Testis (tissue), 3 donors: Measurements from ENCODE around the gene TEKTIP1. TPM values are rescaled to one million over a fixed set of nuclear protein-coding genes. Genes with fewer than 3 reads are reported as not detected.

ENCODE experiments used
- DNase-seq: peaks from one replicate; pipeline ENCODE4 v3.0.0-alpha.2; 2019
- H3K27ac ChIP-seq, 2 donors: fragments of 200-600 bp; sonication (generic); one replicate each; pipeline ENCODE4 v1.5.1; 2019
- H3K27me3 ChIP-seq: fragments of 200-600 bp; sonication (generic); one replicate; pipeline ENCODE4 v1.5.1; 2019
- H3K36me3 ChIP-seq: fragments of 200-600 bp; sonication (generic); one replicate; pipeline ENCODE4 v1.5.1; 2017; ENCODE audit warnings: low read depth; ENCODE audit errors: missing control alignments
- H3K4me1 ChIP-seq: fragments of 200-600 bp; sonication (generic); one replicate; pipeline ENCODE4 v1.5.1; 2019
- H3K4me3 ChIP-seq, 2 donors: fragments of 200-600 bp; sonication (generic); one replicate each; pipeline ENCODE4 v1.5.1; 2017 to 2019
- H3K9me3 ChIP-seq: fragments of 200-600 bp; sonication (generic); one replicate; pipeline ENCODE4 v1.5.1; 2017
- CTCF ChIP-seq, 3 experiments: fragments of 450-650 bp in 2 of 3; fragments of 200-600 bp in 1 of 3; sonication (generic) in 1 of 3; IDR thresholded peaks; one replicate each; pipeline ENCODE4 v1.5.1; 2016 to 2019; ENCODE audit warnings: antibody characterized with exemption in 3 of 3, mild to moderate bottlenecking in 2 of 3, moderate library complexity in 1 of 3
- POLR2A ChIP-seq: fragments of 450-650 bp; IDR thresholded peaks from one replicate; pipeline ENCODE4 v1.6.1; 2017; ENCODE audit warnings: antibody characterized with exemption, mild to moderate bottlenecking, moderate library complexity
- WGBS, 2 donors: methylation state at CpG; one replicate each; pipeline ENCODE4 v1.1.5; 2018; 5-methylcytosine and 5-hydroxymethylcytosine counted together
- intact Hi-C: fragments of 100-400 bp; cut with DNase I; formaldehyde crosslinking; loops from one replicate; pipeline ENCODE4 v1.15.1; 2023; ENCODE audit warnings: low total_unique reads
- polyA plus RNA-seq: library from polyadenylated mRNA; stranded (reverse); fragments of 350-450 nt; fragmentation: Illumina TruSeq; extraction: RNeasy Lipid Tissue Mini Kit (QIAGEN cat#74804); gene quantifications from one replicate; pipeline ENCODE4 v1.2.3, GENCODE V29; 2014; ENCODE audit warnings: low read depth, low replicate concordance; ENCODE audit not compliant: insufficient read depth
- total RNA-seq, 2 donors: library from RNA; depleted of rRNA; stranded (reverse); fragments of >200 nt; gene quantifications; one replicate each; pipeline ENCODE4 v1.2.3, GENCODE V29; 2016

TEKTIP1 gene
- total and polyA plus RNA-seq, 3 donors from 2014 or later: 35.8 to 68.2 (median 55.9) TPM

GRCh38 chr19:3585301-3586126, 46.5 kb downstream of the TEKTIP1 start, which contains the start of gene GIPC3:
Gene GIPC3, plus strand, starts transcription at chr19:3585478. Its CDS starts 120 bp downstream, at chr19:3585598.
- no peak within 1 kb of the TSS for H3K27ac ChIP-seq

GRCh38 chr19:3586127-3586626, 47.2 kb downstream of the TEKTIP1 start:
- no peaks in the 10 kb centered on the region for H3K4me1 ChIP-seq
- no peaks in the 10 kb centered on the region for H3K36me3 ChIP-seq
- no peak overlapping the region for H3K4me3 ChIP-seq
- H3K27me3 ChIP-seq: no peaks in the 10 kb centered on the region
- TF ChIP-seq POLR2A (no peak), CTCF (IDR thresholded peaks at IDR 0.05) (peak in 2 of 3 experiments; percentile 27 to 54)
- DNase-seq: no peak
- no peak overlapping the region for H3K27ac ChIP-seq
- WGBS, 2 donors: 25% methylated on average over 16 of the region's 16 CpGs; no CpG with 5 or more reads in 1 of the 2 donors
- no peaks in the 10 kb centered on the region for H3K9me3 ChIP-seq
- intact Hi-C loops: no loop called here

More at GRCh38 chr19:3585301-3586126, 46.5 kb downstream of the TEKTIP1 start, which contains the start of gene GIPC3:
- no peak for DNase-seq
- Histone ChIP-seq H3K27me3 (no peaks in the 10 kb centered on the region), H3K9me3 (no peaks in the 10 kb centered on the region), H3K4me1 (no peaks in the 10 kb centered on the region), H3K4me3 (no peak within 1 kb of the TSS), H3K36me3 (no peaks in the 10 kb centered on the region)
- no peak for TF ChIP-seq POLR2A
- TF ChIP-seq CTCF (IDR thresholded peaks at IDR 0.05): no peak
- intact Hi-C loops: no loop called here
- WGBS, 2 donors: 3% methylated on average over 79 of the region's 84 CpGs; no CpG with 5 or more reads in 1 of the 2 donors

- H3K27me3 ChIP-seq: no peaks in the 10 kb centered on the region
- intact Hi-C loops: no loop called here
- no peak for TF ChIP-seq POLR2A
- TF ChIP-seq CTCF (IDR thresholded peaks at IDR 0.05): no peak
- H3K9me3 ChIP-seq: no peaks in the 10 kb centered on the region
- no peak overlapping the region for H3K27ac ChIP-seq
- no peaks in the 10 kb centered on the region for H3K4me1 ChIP-seq
- DNase-seq: no peak
- no peaks in the 10 kb centered on the region for H3K36me3 ChIP-seq
- WGBS, 2 donors: 43 to 52% methylated on average over 12 to 30 of the region's 31 CpGs
- H3K4me3 ChIP-seq: no peak overlapping the region
Observed at GRCh38 chr19:3586707-3587346, 47.9 kb downstream of the TEKTIP1 start.

- Histone ChIP-seq H3K27ac (no peak overlapping the region), H3K4me3 (no peak overlapping the region), H3K36me3 (no peaks in the 10 kb centered on the region), H3K27me3 (no peaks in the 10 kb centered on the region), H3K4me1 (no peaks in the 10 kb centered on the region), H3K9me3 (no peaks in the 10 kb centered on the region)
- intact Hi-C loops: no loop called here
- no peak for TF ChIP-seq CTCF (IDR thresholded peaks at IDR 0.05)
- TF ChIP-seq POLR2A: no peak
- WGBS, 2 donors: 88% methylated on average over 11 of the region's 11 CpGs
- no peak for DNase-seq
Observed at GRCh38 chr19:3589439-3589838, 50.5 kb downstream of the TEKTIP1 start.
